COLO829 (cell line): ENCODE results near the gene SLC25A45.

Experiments used
- DNase-seq: peaks from one replicate; pipeline ENCODE4 v3.0.0; 2012; ENCODE audit warnings: low spot score

The SLC25A45 gene

DNA sequence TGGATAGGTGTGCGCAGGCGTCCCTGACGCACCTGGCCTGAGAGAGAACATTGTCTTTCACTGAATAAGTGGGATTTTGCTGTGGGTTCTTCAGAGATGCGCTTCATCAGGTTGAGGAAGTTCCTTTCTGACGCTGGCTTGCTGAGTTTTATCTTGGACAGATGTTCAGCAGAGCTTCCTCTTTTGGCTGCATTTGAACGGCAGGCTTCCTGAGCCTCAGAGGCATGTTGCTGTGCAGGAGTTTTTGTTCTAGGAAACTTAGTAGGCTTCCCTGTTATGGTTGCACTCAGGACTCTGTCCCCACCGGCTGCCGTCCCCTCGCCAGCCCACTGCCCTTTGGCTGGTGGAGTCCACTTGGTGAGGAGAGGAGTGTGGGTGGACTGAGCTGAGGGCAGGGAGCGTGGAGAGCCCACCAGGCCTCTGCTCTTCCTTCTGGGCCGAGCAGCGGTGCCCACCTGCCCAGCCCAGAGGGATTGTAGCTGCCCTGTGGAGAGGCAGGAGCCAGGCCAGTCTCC, 21.2 kb upstream of the SLC25A45 start:
- DNase-seq, result no peak

DNA sequence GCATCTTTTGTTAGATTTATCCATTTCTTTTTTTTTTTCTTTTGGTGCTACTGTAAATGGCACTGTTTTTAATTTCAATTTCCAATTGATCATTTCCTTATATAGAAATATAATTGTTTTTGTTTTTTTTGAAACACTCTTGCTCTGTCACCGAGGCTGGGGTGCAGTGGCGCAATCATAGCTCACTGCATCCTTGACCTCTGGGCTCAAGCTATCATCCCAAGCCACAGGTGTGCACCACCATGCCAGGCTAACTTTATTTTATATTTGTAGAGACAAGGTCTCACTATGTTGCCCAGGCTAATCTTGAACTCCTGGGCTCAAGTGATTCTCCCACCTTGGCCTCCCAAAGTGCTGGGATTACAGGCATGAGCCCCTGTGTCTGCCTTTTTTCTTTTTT, 20.3 kb upstream of the SLC25A45 start:
- DNase-seq, result no peak

DNA sequence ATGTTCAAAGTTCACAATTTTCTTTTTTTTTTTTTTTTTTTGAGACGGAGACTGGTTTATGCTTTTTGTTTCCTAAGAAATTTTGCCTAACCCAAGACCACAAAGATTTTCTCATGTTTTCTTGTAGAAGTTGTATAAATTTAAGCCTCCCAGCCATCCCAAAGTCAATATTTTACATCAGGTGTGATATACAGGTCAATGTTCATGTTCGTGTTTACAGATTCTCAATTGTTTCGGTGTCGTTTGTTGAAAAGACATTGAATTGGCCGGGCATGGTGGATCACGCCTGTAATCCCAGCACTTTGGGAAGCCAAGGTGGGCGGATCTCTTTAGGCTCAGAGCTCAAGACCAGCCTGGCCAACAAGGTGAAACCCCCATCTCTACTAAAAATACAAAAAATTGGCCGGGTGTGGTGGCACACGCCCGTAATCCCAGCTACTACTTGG, 19.4 kb upstream of the SLC25A45 start:
- DNase-seq, result no peak

DNA sequence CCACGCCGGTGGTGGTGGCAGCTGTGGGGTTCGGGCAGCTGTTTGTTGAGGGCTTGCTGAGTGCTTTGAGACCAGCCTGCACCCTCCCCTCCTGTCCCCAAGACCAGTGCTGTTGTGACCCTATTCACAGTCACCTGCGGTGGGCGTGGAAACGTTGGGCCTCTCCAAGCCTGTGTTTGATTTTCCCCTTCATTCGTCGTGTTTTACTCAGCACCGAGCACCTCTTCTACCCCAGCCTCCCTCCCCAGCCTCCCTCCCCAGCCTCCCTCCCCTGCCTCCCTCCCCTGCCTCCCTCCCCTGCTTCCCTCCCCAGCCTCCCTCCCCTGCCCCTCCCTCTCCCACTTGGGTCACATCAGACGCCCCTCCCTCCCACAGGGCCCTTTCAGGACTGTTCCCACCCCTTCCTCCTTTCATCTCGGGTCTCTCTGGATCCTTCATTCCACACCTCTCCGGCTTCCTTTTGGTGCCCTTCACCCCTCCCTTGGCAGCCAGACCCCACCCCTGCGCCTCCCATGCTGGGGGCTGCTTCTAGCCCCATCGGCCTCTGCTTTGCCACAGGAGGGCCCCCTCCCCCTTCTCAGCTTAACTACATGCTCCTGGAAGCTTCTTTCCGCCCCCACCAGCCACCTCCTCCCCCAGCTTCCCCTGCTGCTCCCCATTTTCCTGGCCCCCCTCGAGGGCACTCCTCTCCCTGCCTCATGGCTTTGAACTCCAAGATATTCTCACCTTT, 18.8 kb upstream of the SLC25A45 start:
- no peak for DNase-seq

DNA sequence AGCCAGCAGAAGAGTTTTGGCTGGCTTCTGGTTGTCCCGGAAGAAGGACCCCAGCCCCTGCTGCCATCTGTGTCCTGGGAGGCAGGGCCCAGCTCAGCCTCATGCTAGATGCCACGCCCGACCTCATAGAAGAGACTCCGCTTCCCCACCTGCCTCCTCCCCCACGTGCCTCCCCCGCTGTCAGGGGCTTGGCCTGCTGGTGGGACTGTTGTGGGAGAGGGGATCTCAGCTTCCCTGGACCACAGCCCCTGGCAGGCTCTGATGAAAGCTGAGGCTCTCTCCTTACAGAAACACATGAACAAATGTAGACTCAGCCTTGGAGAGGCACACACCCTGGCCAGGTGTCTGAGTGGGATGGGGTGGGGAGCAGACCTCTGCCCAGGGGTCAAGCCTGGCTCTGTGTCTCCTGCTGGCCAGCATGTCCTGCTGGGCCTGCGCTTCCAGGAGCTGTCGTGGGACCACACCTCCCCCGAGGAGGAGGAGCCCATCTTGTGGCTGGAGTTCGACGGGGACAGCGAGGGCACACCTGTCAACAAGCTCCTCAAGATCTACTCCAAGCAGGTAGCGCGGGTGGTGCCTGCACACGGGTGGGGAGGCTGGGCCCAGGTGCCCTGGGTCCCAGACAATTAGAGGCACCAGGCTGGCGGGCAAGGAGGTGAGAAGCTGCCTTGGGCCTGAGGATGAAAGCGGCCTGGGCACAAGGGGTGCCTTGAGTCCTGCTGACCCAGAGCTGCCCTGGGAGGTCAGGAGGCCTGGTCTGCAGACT, 18.0 kb upstream of the SLC25A45 start:
- no peak for DNase-seq

DNA sequence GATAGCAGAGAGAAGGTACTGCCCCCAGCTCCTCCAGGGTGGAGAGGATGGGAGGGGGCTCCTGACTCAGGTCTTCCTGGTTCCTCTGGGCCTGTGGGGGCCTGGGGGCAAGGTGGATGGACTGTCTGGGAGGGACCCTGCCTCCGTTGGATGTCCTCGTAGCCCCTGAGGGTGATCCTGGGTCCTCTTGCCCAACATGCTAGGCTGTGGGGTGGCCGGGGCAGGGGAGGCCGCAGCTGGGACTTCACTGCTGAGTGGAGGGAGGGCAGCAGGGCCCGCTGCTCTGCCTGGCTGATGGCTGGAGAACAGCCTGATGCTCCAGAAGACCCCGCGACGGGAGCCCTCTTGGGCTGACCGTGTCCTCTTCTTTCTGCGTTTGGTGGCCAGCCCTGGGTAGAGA, 17.4 kb upstream of the SLC25A45 start:
- no peak for DNase-seq

DNA sequence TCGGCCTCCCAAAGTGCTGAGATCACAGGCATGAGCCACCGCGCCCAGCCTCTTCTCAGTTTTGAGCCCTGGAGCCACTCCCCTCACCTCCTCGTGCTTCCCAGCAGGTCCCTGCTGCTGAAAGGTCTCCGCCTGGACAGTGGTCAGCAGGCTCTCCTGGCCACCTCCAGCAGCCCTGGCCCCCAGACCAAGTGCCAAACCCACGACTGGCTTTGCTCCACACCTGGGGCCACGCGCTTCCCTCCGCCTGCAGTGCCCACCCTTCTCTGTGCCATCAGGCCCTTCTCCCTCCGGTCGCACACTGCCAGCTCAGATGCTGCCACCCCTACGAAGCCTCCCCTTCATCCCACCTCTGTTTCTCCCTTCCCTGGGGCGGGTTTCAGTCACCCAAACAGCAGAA, 16.8 kb upstream of the SLC25A45 start:
- no peak for DNase-seq

DNA sequence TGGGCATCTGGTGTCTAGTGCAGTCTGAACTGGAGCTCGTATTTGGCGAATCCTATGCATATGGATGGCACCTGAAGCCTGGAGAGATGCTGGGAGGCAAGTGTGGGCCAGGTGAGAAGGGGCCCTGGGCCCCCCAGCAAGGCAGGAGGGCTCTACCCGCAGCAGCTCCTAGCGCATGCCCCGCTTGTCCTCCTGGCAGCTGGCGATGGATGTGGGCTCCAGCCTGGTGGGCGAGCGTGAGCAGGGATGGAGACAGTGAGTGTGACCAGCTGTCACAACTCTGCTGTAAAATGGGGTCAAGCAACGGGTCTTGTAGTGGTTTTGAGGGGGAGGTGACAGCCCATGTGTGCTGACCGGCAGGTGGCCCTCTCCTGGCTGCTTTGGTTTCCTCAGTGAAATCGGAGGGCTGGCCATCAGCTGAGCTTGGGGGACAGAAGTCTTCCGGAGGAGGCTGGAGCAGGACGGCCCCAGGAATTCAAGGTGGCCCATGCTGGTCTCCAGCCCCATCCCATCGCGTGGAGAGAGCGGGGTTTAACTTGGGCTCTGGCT, 16.0 kb upstream of the SLC25A45 start:
- DNase-seq, result no peak

DNA sequence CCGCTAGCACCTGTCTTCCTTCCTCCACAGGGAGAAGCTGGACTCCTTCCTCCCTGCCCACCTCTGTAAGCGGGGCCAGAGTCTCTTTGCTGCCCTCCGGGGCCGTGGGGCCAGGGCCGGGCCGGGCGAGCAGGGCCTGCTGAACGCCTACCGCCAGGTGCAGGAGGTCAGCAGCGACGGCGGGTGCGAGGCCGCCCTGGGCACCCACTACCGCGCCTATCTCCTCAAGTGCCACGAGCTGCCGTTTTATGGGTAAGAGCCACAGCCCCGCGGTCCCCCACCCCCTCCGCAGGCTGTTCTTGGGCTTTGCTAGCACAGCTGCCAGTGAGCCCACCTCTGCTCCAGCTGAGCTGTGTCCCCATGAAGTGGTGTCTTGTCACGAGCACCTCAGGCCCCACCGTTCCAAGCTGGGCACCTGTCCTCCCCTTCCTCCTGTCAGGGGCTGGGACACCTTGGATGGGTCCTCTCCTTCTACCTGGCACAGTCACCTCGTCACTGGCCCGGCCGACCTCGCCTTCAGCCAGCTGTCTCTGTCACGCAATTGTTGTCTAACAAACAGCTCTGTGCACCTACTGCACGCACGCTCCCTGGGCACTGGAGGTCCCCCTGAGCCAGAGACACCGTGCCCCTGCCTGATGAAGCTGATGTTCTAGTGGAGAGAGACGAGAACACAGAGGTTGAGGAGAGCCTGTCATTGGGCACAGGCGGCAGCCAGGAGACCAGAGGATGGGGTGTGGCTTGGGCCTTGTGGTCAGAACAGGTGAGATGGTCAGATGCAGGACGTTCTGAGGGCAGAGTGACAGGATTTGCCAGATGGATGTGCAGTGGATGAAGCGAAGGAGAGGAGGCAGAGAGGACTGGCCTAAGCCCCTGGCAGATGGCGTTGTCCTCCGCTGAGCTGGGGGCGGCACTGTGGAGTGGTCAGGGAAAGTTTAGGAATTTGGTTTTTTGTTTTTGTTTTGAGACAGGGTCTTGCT, 14.6 kb upstream of the SLC25A45 start:
- no peak for DNase-seq

DNA sequence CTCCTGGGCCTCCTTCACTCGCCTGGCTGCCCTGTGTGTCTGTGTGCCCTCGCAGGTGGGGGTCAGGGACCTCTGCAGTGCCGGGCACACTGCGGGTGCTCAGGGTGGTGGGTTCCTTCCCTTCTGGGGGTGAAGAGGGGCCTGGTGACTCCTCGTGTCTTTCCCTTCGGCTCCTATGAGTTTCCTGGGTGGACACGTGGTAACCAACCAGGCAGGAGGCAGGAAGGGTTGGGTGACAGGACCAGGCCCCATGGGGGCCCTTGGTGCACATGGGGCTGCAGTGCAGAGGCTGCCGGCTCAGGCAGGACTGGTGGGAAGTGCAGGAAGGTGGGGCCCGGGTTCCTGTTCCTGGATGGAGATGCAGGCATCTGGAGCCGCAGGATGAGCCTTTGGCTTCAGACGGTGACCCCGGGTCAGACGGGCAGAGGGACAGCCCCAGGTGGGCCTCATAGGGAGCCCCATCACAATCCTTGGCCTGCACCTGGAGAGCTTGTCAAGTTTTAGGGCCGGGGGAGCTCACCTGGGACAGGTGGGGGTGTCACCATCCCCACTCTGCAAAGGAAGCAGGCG, 13.6 kb upstream of the SLC25A45 start:
- no peak for DNase-seq

DNA sequence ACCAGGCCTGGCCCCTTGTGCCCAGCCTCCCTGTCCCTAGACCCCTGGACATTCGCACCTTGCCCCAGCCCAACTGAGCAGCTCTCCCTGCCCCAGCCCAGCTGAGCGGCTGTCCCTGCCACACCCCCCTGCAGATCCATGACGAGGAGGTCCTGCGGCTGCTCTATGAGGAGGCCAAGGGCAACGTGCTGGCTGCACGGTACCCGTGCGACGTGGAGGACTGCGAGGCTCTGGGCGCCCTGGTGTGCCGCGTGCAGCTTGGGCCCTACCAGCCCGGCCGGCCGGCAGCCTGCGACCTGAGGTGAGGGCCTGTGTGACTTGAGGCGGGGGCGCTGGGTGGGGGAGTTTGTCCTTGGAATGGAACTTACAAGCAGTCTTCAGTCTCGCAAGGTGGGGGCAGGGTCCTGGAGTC, 11.7 kb upstream of the SLC25A45 start:
- no peak for DNase-seq

DNA sequence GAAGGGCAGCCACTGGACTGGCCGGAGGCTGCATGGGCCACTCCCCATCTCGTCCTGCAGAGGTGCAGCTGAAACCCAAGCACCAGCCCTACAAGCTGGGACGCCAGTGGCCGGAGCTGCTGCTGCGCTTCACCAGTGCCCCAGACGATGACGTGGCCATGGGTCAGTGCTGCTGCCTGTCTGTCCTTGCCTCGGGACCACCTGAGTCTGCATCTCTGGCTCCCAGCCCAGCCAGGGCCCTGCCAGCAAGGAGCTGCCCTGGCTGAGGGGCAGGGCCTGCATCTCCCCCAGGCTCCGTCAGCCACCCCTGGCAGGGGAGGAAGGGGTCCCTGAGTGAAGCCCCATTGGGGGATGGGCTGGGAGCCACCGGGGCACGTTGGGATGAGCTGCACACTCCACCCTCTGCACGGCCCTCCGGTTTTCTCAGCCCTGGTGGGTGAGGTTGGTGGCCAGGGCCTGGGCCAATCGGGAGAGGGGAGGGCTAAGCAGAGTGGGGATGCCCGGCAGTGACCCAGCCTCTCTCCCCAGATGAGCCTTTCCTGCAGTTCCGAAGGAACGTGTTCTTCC, 11.2 kb upstream of the SLC25A45 start:
- DNase-seq, result no peak

DNA sequence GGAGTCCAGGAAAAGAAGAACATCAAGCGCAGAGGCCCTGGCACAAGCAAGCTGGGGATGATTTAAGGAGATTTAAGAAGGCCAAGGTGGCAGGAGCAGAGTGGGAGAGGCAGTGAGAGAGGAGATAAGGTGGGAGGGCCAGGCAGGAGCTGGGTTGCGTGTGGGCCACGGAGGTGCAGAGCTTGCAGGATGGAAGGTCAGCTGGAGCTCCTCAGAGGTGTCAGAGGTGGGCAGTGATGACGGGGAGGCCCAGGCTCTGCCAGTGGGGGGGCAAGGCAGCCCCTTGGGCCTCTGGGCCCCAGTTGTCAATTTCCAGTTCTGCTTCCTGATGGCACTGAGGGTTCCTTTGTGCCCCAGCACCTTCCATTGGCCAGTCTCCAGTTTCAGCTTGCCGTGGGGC, 10.5 kb upstream of the SLC25A45 start:
- DNase-seq, result no peak

DNA sequence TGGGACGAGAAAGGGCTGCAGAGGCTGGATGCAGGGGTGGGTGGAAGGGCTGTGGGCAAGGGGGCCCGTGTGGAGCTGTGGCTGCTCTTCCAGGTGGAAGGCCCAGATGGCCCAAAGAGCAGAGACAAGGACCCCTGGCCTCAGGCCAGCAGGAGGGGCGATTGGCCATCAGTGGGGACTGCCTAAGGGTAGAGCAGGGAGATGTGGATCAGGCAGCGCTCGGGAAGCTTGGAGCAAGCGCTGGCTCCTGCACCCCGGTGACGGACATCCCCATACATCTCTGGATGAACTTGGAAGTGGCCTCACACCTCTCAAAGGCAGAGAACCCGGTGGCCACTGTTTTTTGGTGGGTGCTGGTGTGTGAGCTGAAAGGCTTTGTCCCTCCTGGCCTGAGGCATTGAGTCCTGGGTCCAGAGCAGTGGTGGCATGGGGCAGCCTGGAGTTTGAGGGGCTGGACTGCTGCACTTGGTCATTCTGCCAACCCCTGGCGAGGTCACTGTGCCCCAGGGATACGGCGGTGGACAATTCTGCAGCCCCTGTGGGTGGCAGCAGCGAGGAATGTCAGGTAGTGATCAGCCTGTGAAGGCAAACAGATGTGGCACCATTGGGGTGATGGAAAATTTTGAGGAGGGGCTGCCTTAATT, 9.9 kb upstream of the SLC25A45 start:
- DNase-seq, result no peak

DNA sequence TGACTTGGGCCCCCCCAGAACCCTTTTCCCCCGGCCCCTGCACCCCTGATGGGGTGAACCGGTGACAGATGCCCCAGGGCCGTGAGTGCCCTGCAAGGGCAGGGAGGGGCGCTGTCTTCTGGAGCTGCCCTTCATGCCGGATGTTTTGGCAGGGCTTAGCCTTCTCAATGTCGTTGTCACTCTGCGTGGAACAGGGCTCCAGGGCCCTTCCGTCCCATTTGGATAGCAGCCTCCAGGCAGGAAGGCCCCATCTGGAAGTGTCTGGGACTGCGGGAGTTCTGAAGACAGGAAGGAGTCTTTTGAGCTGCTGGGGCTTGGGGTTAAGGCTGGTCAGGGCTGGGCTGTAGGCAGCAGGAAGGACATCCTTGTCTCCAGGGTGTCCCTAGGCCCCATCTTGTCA, 8.6 kb upstream of the SLC25A45 start:
- DNase-seq, result peak; percentile 53

DNA sequence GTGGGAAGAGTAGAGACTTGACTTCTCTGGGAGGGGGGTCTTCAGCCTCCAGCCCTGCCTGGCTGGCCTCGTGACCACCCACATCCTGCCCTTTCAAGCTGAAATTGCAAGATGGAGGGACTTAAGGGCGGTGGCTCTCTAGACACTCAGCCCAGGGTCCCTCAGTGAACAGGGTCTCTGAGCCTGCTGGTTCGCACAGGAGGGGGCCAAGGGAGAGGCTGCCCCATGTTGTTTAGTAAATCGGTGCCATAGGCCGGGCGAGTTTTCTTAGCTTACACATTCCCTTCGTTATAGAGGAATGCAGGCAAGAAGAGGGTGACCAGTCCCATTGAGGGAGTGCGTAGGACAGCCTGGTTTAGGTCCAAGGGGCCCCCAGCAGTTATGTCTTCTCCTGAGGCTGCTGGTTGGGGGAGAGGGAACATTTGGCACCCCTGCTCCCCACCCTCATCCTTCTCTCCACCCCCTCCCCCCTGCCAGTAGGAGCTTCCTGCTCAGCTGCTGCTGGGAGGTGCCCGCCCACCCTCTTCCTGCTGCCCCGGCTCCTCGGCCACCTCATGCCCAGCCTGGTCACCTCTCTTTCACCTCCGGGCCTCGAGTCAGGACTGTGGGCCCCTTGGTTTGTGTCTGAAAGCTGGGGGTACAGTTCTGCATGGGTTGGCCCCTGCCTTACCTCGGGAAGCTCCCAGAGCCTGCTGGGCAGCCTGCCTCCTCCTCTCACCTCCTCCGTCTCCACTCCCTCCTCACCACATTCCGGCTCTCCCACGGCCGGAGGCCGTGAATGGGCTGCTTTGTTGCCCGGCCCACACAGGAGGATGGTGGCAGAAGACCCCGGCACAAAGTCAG, 7.9 kb upstream of the SLC25A45 start:
- DNase-seq, result peak; percentile 81

DNA sequence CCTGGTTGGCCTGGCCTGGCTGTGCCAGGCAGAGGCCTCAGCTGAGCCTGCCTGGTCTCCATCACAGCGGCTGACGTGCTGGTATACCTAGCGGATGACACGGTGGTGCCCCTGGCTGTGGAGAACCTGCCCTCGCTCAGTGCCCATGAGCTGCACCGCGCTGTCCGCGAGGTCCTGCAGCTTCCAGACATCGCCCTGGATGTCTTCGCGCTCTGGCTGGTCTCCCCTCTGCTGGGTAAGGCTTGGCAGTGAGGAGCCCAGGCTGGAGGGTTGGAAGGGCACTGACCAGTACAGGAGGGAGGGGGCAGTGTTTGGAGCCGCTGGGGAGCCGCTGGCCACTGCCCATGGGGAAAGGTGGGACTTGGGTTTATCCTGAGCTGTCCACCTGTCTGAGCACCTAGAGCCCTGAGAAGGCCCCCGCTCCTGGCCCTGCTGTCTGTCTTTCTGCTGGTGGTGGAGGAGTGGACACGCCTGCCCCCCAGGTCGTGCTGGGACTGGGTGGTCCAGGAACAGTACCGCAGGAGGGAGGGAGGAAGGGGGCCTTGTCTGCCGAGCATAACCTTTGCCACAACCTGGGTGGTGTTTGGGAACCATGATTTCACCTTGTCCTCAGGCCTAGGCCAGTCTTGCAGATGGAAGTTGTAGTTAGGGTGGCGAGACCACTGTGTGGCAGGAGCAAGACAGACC, 7.0 kb upstream of the SLC25A45 start:
- DNase-seq, result no peak

DNA sequence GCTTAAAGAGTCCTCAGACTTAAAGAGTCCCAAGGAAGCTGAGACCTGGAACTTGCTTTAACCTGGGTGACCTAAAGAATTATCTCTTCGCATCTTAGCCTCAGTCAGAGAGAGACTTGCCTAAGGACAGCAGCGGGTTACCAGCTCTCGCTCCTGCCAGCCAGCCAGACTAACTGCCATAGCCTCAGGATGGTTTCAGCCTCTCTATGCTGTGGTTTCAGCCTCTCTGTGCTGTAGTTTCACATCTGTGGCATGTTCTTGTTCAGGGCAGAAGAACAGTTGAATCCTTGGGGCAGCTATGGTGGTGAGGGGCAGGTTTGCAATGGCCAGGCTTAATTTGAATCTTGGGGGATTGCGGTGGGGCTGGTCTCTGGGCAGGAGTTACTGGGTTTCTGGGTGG, 6.3 kb upstream of the SLC25A45 start:
- DNase-seq, result no peak
